Measurements from ENCODE around the gene FANCD2.
"Not testable (repeated sequence)": the region's sequence is repeated elsewhere in the genome, so short reads cannot be mapped to it uniquely, and the experiment has no call there.

FANCD2 gene

DNA sequence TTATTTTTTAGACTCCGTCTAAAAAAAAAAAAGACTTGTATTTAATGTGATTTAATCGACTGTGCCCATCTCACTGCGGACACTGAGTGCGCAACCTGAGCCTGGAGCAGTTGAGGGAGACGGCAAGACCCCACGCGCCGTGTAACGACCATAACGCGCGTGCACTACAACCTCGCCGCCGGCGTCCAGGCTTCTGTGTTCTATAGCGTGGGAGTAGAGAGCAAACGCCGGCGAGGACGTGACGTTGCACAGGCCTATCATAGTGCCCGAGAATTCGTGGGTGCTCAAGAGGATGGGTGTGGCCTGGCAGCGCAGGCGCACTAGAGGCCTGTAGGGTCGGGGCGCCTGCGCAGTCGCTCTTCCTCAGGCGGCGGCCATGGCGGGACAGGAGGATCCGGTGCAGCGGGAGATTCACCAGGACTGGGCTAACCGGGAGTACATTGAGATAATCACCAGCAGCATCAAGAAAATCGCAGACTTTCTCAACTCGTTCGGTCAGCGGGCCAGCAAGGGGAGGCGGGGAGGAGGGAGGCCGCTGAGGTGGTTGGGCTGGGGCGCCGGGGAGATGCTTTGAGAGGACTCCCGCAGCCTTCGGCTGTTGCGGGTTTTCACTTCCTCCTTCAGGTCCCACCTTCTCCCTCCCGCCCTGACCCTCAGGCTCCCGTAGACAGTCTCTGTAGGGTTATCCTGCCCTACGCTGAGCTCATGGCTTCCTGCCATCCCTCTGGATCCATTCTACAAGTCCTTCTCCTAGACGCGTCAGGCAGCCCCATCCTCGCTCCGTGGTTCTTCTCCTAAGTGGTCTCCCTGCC is 89.3 kb downstream of the FANCD2 start, which contains the start of gene BRK1:
BRK1 (plus strand) TSS at position 350 of the 812 bp plus-strand sequence; CDS start at position 377, 27 bp downstream.
- DNase-seq = peak; percentile 98

DNA sequence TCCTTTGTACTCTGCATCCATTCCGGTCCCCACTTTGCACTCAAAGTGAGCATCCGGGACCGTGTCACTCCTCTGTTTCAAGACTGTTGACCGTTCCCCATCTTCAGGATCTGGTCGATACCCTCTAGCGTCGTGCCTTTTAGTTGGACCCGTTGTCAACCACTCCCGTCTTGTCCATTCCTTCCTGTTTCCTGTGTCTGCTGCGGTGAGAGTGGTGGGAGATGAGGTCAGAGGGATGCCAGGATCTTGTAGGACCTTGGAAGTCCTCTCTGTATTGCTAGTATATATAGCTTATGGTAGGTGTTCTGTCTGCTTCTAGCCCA is 89.9 kb downstream of the FANCD2 start:
- peak; percentile 48 for DNase-seq

GRCh38 chr3:10116928-10117327 is 90.7 kb downstream of the FANCD2 start:
- DNase-seq = no peak

GRCh38 chr3:10119376-10119775 is 93.1 kb downstream of the FANCD2 start:
- no peak for DNase-seq

DNA sequence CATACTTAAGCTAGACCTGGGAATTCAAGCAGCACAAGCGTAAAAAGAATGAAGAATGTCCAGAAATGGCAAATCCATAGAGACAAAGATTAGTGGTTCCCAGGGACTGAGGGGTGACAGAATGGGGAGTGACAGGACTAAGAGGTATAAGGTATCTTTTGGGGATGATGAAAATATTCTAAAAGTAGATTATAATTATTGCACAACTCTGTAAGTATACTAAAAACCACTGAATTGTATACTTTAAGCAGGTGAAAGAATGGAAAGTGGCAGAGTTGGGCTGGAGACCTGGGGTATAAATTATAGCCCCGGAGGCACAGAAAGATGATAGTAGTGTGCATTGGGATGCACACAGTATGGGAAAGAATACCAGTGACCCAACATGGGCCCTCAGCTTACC is 94.8 kb downstream of the FANCD2 start:
- no peak for DNase-seq

- DNase-seq = no peak
These were observed 96.5 kb downstream of the FANCD2 start for GRCh38 chr3:10122724-10123123.

DNA sequence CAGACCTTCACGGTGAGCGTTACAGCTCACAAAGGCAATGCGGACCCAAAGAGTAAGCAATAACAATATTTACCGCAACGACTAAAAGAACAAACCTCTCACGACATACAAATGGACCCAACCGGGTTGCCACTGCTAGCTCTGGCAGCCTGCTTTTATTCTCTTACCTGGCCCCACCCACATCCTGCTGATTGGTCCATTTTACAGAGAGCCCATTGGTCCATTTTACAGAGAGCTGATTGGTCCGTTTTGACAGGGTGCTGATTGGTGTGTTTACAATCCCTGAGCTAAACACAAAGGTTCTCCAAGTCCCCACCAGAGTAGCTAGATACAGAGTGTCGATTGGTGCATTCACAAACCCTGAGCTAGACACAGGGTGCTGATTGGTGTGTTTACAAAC is 109.6 kb downstream of the FANCD2 start:
- not testable (repeated sequence) for DNase-seq

DNA sequence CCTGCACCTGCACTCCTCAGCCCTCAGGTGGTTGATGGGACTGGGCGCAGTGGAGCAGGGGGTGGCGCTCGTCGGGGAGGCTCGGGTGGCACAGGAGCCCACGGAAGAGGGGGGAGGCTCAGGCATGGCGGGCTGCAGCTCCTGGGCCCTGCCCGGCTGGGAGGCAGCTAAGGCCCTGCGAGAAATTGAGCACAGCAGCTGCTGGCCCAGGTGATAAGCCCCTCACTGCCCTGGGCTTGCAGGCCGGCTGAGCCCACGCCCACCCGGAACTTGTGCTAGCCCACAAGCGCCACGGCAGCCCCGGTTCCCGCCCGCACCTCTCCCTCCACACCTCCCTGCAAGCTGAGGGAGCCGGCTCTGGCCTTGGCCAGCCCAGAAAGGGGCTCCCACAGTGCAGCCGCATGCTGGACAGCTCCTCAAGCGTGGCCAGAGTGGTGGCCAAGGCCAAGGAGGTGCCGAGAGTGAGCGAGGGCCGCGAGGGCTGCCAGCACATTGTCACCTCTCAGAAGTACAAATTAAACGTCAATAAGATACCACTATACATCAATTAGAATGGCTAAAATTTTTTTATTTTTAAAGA is 110.3 kb downstream of the FANCD2 start:
- DNase-seq = no peak

DNA sequence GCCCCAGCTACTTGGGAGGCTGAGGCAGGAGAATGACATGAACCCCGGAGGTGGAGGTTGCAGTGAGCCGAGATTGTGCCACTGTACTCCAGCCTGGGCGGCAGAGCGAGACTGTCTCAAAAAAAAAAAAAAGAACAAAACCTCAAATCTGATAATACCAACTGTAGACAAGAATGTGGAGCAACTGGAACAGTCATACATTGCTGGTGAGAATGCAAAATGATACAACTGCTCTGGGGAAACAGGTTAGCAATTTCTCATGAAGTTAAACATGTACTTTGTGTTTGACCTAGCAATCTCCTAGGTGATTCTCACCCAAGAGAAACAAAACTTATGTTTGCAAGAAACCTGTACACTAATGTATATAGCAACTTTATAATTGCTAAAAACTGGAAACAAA is 110.9 kb downstream of the FANCD2 start:
- DNase-seq = no peak

DNA sequence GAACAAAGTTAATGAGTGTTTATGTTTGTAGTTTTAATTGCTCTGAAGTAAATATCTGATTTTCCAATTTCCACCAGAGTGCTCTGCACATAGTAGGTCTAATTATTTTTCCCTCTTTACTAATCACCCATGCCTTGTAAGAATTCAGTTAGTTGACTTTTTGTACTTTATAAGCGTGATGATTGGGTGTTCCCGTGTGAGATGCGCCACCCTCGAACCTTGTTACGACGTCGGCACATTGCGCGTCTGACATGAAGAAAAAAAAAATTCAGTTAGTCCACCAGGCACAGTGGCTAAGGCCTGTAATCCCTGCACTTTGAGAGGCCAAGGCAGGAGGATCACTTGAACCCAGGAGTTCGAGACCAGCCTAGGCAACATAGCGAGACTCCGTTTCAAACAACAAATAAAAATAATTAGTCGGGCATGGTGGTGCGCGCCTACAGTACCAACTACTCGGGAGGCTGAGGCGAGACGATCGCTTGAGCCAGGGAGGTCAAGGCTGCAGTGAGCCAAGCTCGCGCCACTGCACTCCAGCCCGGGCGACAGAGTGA is 114.8 kb downstream of the FANCD2 start:
- DNase-seq = peak; percentile 34

DNA sequence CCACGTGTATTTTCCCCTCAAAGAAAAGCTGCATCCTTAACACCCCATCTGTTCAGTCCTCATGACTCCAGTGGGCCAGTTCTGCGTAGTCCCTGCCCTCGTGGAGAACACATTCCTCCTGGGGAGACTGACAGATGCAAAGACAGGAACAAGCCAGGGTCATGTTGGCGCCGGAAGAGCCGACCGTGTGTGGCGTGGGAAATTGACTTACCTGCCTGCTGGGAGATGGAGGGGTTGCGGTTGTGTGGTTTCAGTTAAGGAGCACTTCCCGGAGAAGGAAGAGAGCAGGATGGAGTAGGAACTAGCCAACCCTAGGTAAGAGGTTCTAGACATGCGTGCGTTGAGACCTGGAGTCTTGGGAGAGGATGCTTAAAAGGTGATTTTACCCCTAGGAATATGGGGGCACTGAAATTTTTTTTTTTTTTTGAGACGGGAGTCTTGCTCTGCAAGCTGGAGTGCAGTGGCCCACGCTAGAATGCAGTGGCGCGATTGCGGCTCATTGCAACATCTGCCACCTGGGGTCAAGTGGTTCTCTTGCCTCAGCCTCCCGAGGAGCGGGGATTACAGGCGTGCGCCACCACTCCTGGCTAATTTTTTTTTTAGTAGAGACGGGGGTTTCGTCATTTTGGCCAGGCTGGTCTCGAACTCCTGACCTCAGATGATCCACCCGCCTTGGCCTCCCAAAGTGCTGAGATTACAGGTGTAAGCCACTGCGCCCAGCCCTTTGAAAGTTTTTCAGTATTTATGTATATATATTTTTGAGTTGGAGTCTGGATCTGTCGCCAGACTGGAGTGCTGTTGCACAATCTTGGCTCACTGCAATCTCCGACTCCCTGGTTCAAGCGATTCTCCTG is 116.7 kb downstream of the FANCD2 start:
- peak; percentile 36 for DNase-seq

DNA sequence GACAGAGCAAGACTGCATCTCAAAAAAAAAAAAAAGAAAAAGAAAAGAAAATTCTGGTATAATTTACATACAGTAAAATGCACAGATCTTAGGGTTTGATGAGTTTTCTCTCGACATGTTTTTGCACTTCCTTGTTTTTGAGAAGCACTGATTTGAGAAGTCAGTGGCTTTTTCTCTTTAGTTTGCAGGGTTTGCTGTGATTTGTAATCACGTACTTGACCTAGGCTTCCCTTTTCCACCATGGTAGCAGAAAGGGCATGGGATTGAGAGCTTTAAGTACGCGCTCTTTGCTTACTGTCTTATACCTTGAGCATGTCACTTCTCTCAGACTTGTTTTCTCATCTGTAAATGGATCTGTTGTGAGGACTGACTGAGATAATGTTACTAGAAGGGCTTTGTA is 119.4 kb downstream of the FANCD2 start:
- no peak for DNase-seq

DNA sequence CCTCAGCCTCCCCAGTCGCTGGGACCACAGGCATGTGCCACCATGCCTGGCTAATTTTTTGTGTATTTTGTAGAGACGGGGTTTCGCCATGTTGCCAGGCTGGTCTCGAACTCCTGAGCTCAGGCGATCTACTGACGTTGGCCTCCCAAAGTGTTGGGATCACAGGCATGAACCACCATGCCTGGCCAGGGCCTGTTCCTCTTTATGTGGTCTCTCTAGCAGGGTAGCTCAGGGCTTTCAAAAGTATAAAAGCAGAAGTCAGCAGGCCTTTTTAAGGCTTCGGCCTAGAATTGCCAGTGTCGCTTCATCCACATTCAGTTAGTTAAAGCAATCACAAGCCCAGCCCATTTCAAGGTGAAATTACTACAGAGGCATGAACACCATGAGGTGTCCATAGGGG is 123.0 kb downstream of the FANCD2 start:
- no peak for DNase-seq

DNA sequence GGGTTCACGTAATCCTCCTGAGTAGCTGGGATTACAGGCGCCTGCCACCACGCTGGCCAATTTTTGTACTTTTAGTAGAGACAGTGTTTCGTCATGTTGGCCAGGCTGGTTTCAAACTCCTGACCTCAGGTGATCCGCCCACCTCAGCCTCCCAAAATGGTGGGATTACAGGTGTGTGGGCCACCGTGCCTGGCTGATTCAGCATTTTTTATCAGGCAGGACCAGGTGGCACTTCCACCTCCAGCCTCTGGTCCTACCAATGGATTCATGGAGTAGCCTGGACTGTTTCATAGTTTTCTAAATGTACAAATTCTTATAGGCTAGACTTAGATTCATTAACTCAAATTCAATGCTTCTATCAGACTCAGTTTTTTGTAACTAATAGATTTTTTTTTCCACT is 124.8 kb downstream of the FANCD2 start:
- no peak for DNase-seq

All from NCI-H82 (cell line).